GM12874 (cell line): ENCODE results near the gene EIF4EBP3.

Experiments used
- CTCF ChIP-seq: IDR thresholded peaks from 2 replicates; pipeline ENCODE4 v1.5.1; 2011; ENCODE audit warnings: low read depth, mild to moderate bottlenecking, control low read depth, low read length, moderate library complexity; ENCODE audit not compliant: insufficient read depth

EIF4EBP3 gene

GRCh38 chr5:140550147-140551079, 3.0 kb downstream of the EIF4EBP3 start:
- TF ChIP-seq CTCF: no peak

- no peak for TF ChIP-seq CTCF
Observed at GRCh38 chr5:140551872-140552271, 4.4 kb downstream of the EIF4EBP3 start.

GRCh38 chr5:140553657-140554056, 6.2 kb downstream of the EIF4EBP3 start:
- no peak for TF ChIP-seq CTCF

DNA sequence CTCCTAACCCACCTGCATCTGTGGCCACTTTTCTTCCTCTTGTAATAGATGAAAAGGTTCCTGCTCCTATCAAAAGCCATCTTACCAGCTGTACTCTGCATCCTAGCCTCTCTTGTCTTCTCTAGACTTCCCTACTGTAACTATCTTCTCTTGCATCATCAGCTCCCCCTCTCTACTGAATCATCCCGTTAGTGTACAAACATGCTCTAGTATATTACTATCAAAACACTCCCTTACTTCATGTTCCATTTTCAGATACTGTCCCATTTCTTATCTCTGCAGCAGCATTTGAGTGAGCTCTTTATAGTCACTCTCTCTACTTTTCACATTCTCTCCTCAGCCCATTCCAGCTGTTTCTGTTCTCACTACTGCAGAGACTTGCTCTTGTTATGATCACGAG, 7.0 kb downstream of the EIF4EBP3 start:
- no peak for TF ChIP-seq CTCF

DNA sequence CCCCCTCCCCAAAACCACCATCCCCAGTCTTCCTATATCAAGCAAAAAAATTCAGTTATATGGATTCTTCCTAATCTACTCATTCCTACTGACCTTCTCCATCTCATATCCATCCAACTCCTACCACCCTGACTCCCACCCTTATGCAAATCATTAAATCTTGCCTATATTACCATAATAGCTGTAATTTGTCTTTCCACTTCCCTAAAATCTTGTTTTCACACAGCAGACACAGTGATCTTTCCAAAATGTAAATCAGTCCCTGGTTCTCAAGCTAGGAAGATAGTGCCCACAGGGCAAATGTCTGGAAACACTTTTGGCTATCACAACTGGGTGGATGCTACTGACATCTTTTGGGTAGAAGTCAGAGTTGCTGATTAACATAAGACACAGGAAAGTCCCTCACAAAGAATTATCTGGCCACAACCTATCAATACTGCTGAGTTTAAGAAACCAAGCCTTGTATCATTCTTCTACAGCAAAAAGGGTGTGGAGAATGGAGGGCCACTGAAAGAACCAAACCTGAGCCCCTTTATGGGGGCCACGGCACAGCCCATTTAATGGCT, 8.4 kb downstream of the EIF4EBP3 start:
- TF ChIP-seq CTCF: no peak

DNA sequence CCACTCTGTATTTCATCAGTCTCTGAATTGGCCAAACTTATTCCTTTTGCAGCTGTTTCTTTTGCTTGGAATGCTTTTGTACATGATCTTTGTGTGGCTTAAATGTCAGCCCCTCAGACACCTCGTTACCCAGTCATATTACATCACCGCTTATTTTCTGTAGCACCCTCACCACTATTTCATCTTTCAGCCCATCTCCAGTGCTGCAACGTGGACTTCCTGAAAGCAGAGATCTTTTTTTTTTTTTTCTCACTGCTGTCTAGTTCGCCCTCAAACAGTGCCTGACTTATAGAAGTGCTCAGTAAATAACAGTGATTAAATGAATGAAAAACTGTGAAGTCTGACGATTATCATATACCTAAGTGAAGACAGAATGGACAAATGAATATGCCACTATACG, 9.0 kb downstream of the EIF4EBP3 start:
- no peak for TF ChIP-seq CTCF

GRCh38 chr5:140557136-140557805, 9.8 kb downstream of the EIF4EBP3 start, which contains the start of gene SRA1:
Gene SRA1, minus strand, starts transcription at chr5:140557473. Its CDS starts 21 bp downstream, at chr5:140557452.
- TF ChIP-seq CTCF: no peak
